Measurements from ENCODE around the gene RAB39A. TPM values are rescaled to one million over a fixed set of nuclear protein-coding genes. Genes with fewer than 3 reads are reported as not detected.

The RAB39A gene
- total RNA-seq, 2 experiments from 2014 or later, result 0.60 to 2.1 TPM

DNA sequence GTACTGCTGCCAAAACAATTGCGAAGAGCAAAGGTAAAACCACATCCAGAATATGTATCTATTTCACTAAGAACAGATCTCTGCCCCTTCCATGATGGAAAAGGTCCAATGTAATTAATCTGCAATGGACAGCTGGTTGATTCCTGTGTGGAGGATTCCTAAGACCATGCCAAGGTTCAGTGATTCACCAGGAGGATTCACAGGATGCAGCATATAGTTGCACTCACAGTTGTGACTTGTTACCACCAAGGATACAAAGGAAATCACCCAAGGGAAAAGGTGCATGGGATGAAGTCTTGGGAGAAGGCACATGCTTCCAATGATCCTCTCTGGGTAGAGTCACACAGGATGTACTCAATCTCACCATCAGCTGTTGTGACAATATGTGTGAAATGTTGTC, 45.4 kb downstream of the RAB39A start:
- ChIA-PET CTCF (ENCODE audit: unreplicated experiment) (no interaction called here), POLR2A (no interaction called here)
- Histone ChIP-seq H3K4me3 (ENCODE audit: low read depth, low read length, poor library complexity, severe bottlenecking) (no peak overlapping the region), H4K20me1 (ENCODE audit: insufficient read depth, low read length) (no peaks in the 10 kb centered on the region), H3K79me2 (ENCODE audit: insufficient read depth, low read depth, low read length) (no peaks in the 10 kb centered on the region), H3K36me3 (ENCODE audit: insufficient read depth, low read length) (no peaks in the 10 kb centered on the region), H3K27ac (ENCODE audit: low read depth, low read length, poor library complexity, severe bottlenecking) (no peak overlapping the region), H3K4me2 (ENCODE audit: low read length) (no peak overlapping the region), H3K9me2 (ENCODE audit: insufficient read depth, low read length) (no peaks in the 10 kb centered on the region), H3K9me3 (ENCODE audit: low read length) (no peaks in the 10 kb centered on the region), H3K4me1 (ENCODE audit: insufficient read depth, low read length, poor library complexity, severe bottlenecking) (no peaks in the 10 kb centered on the region), H2AFZ (ENCODE audit: low read length) (no peak overlapping the region)
- DNase-seq (ENCODE audit: low spot score), result no peak
- intact Hi-C loops (cut with micrococcal nuclease; ENCODE audit: unreplicated experiment), result no loop called here
- BruUV-seq (replicated peaks), result no TSS peak
- TF ChIP-seq EZH2phosphoT487 (IDR thresholded peaks at IDR 0.05; ENCODE audit: borderline replicate concordance, low read depth, low read length), result no peak
- TF ChIP-seq, protein P1, sequence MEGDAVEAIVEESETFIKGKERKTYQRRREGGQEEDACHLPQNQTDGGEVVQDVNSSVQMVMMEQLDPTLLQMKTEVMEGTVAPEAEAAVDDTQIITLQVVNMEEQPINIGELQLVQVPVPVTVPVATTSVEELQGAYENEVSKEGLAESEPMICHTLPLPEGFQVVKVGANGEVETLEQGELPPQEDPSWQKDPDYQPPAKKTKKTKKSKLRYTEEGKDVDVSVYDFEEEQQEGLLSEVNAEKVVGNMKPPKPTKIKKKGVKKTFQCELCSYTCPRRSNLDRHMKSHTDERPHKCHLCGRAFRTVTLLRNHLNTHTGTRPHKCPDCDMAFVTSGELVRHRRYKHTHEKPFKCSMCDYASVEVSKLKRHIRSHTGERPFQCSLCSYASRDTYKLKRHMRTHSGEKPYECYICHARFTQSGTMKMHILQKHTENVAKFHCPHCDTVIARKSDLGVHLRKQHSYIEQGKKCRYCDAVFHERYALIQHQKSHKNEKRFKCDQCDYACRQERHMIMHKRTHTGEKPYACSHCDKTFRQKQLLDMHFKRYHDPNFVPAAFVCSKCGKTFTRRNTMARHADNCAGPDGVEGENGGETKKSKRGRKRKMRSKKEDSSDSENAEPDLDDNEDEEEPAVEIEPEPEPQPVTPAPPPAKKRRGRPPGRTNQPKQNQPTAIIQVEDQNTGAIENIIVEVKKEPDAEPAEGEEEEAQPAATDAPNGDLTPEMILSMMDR (conservative IDR thresholded peaks at IDR 0.05; ENCODE audit: low read length), result no peak

DNA sequence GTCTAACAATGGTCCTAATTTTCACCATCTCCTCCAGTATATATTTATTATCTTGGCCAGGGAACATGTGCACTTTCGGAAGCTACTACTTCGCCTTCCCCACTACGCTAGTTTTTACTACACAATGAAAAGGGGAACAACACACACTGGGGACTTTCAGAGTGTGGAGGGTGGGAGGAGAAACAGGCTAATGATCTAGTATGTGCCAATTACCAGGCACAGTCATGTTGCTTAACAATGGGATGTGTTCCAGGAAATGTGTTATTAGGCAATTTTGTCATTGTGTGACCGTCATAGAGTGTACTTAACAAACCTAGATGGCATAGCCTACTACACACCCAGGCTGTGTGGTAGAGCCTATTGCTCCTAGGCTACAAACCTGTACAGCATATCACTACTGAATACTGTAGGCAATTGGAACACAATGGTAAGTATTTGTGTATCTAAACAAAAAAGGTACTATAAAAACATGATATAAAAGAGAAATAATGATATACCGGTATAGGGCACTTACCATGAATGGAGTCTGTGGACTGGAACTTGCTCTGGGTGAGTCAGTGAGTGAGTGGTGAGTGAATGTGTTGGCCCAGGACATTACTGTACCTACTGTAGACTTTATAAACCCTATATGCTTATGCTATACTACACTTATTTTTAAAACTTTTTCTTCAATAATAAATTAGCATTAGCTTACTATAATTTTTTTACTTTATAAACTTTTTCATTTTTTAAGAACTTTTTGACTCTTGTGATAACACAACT, 60.3 kb downstream of the RAB39A start:
- Histone ChIP-seq H3K4me1 (ENCODE audit: insufficient read depth, low read length, poor library complexity, severe bottlenecking) (no peaks in the 10 kb centered on the region), H3K27ac (ENCODE audit: low read depth, low read length, poor library complexity, severe bottlenecking) (no peak overlapping the region), H3K36me3 (ENCODE audit: insufficient read depth, low read length) (no peaks in the 10 kb centered on the region), H3K4me2 (ENCODE audit: low read length) (no peak overlapping the region), H4K20me1 (ENCODE audit: insufficient read depth, low read length) (no peaks in the 10 kb centered on the region), H3K9me3 (ENCODE audit: low read length) (no peaks in the 10 kb centered on the region), H3K9me2 (ENCODE audit: insufficient read depth, low read length) (no peaks in the 10 kb centered on the region), H2AFZ (ENCODE audit: low read length) (no peak overlapping the region), H3K79me2 (ENCODE audit: insufficient read depth, low read depth, low read length) (no peaks in the 10 kb centered on the region), H3K4me3 (ENCODE audit: low read depth, low read length, poor library complexity, severe bottlenecking) (no peak overlapping the region)
- intact Hi-C loops (cut with micrococcal nuclease; ENCODE audit: unreplicated experiment), result no loop called here
- no peak for TF ChIP-seq EZH2phosphoT487 (IDR thresholded peaks at IDR 0.05; ENCODE audit: borderline replicate concordance, low read depth, low read length)
- TF ChIP-seq, protein P1 (conservative IDR thresholded peaks at IDR 0.05; ENCODE audit: low read length), result no peak
- ChIA-PET POLR2A (interaction anchor here (0.6 kb wide), 1 partner anchor 110 kb away, joined by 5 read pairs; no protein-coding TSS in a partner anchor), CTCF (ENCODE audit: unreplicated experiment) (no interaction called here)
- no peak for DNase-seq (ENCODE audit: low spot score)
- BruUV-seq (replicated peaks), result no TSS peak

DNA sequence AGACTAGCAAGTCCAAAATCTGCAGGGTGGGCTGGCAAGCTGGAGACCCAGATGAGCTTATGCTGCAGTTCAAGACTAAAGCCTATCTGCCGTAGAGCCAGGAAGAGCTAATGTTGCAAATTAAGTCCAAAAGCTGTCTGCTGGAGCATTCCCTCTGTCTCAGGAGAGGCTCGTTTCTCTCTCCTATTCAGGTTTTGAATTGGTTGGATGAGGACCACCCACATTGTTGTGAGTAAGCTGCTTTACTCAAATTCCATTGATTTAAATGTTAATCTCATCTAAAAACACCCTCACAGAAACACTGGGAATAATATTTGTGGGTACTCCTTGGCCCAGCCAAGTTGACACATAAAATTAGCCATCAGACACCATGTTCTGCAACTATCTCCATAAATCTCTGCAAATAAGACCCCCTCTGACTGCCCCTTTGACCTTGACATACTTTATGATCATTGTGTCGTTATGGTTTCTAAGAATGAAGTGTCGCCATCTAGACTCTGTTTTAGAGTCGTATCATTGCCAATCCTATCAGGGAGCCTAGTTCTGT, 63.7 kb downstream of the RAB39A start:
- intact Hi-C loops (cut with micrococcal nuclease; ENCODE audit: unreplicated experiment), result no loop called here
- ChIA-PET POLR2A (no interaction called here), CTCF (ENCODE audit: unreplicated experiment) (no interaction called here)
- Histone ChIP-seq H3K79me2 (ENCODE audit: insufficient read depth, low read depth, low read length) (no peaks in the 10 kb centered on the region), H3K27ac (ENCODE audit: low read depth, low read length, poor library complexity, severe bottlenecking) (no peak overlapping the region), H3K4me1 (ENCODE audit: insufficient read depth, low read length, poor library complexity, severe bottlenecking) (no peaks in the 10 kb centered on the region), H3K9me2 (ENCODE audit: insufficient read depth, low read length) (no peaks in the 10 kb centered on the region), H3K4me2 (ENCODE audit: low read length) (no peak overlapping the region), H2AFZ (ENCODE audit: low read length) (no peak overlapping the region), H3K4me3 (ENCODE audit: low read depth, low read length, poor library complexity, severe bottlenecking) (no peak overlapping the region), H3K9me3 (ENCODE audit: low read length) (no peaks in the 10 kb centered on the region), H4K20me1 (ENCODE audit: insufficient read depth, low read length) (no peaks in the 10 kb centered on the region), H3K36me3 (ENCODE audit: insufficient read depth, low read length) (no peaks in the 10 kb centered on the region)
- TF ChIP-seq EZH2phosphoT487 (IDR thresholded peaks at IDR 0.05; ENCODE audit: borderline replicate concordance, low read depth, low read length), result no peak
- TF ChIP-seq, protein P1 (conservative IDR thresholded peaks at IDR 0.05; ENCODE audit: low read length), result no peak
- DNase-seq (ENCODE audit: low spot score), result no peak
- BruUV-seq (replicated peaks), result no TSS peak
